ENCODE results near the gene P4HTM.

P4HTM gene

GRCh38 chr3:48982016-48982415, 8.0 kb upstream of the P4HTM start:
- TF ChIP-seq CTCF (IDR thresholded peaks at IDR 0.05; ENCODE audit: low read depth, low read length), result no peak
- DNase-seq, result no peak
- Histone ChIP-seq H3K27me3 (no peaks in the 10 kb centered on the region), H3K4me1 (no peaks in the 10 kb centered on the region), H3K36me3 (peaks cover 21% of the 10 kb centered on the region), H3K9me3 (no peaks in the 10 kb centered on the region), H3K4me3 (ENCODE audit: low read depth, low read length) (no peak overlapping the region)

GRCh38 chr3:48982686-48983085, 7.4 kb upstream of the P4HTM start:
- peaks cover 21% of the 10 kb centered on the region for H3K36me3 ChIP-seq
- DNase-seq, result no peak
- H3K4me1 ChIP-seq, result no peaks in the 10 kb centered on the region
- no peak for TF ChIP-seq CTCF (IDR thresholded peaks at IDR 0.05; ENCODE audit: low read depth, low read length)
- no peaks in the 10 kb centered on the region for H3K27me3 ChIP-seq
- H3K9me3 ChIP-seq, result no peaks in the 10 kb centered on the region
- H3K4me3 ChIP-seq (ENCODE audit: low read depth, low read length), result no peak overlapping the region

GRCh38 chr3:48983096-48983495, 6.9 kb upstream of the P4HTM start:
- H3K27me3 ChIP-seq, result no peaks in the 10 kb centered on the region
- H3K4me1 ChIP-seq, result no peaks in the 10 kb centered on the region
- TF ChIP-seq CTCF (IDR thresholded peaks at IDR 0.05; ENCODE audit: low read depth, low read length), result no peak
- H3K36me3 ChIP-seq, result peaks cover 21% of the 10 kb centered on the region
- no peak overlapping the region for H3K4me3 ChIP-seq (ENCODE audit: low read depth, low read length)
- no peak for DNase-seq
- no peaks in the 10 kb centered on the region for H3K9me3 ChIP-seq

GRCh38 chr3:48984663-48985062, 5.4 kb upstream of the P4HTM start:
- no peak for TF ChIP-seq CTCF (IDR thresholded peaks at IDR 0.05; ENCODE audit: low read depth, low read length)
- H3K36me3 ChIP-seq, result peaks cover 15% of the 10 kb centered on the region
- no peak overlapping the region for H3K4me3 ChIP-seq (ENCODE audit: low read depth, low read length)
- no peaks in the 10 kb centered on the region for H3K9me3 ChIP-seq
- no peaks in the 10 kb centered on the region for H3K4me1 ChIP-seq
- no peaks in the 10 kb centered on the region for H3K27me3 ChIP-seq
- DNase-seq, result no peak

GRCh38 chr3:48985831-48986376, 4.1 kb upstream of the P4HTM start:
- peaks cover 10% of the 10 kb centered on the region for H3K36me3 ChIP-seq
- no peaks in the 10 kb centered on the region for H3K27me3 ChIP-seq

More at GRCh38 chr3:48985831-48986376, 4.1 kb upstream of the P4HTM start:
- H3K9me3 ChIP-seq, result no peaks in the 10 kb centered on the region
- DNase-seq, result no peak
- no peak for TF ChIP-seq CTCF (IDR thresholded peaks at IDR 0.05; ENCODE audit: low read depth, low read length)
- no peaks in the 10 kb centered on the region for H3K4me1 ChIP-seq
- no peak overlapping the region for H3K4me3 ChIP-seq (ENCODE audit: low read depth, low read length)

Measured in BE2C (cell line).